Neural progenitor cell (in vitro differentiated cells): ENCODE data around the gene CD96.

Source experiments
- EZH2 ChIP-seq: fragments of 200-600 bp; sonication (generic); IDR thresholded peaks from 2 replicates; pipeline ENCODE4 v1.6.1; 2017; ENCODE audit warnings: antibody characterized with exemption, mild to moderate bottlenecking, moderate library complexity
- EZH2phosphoT487 ChIP-seq: fragments of 200-600 bp; sonication (generic); IDR thresholded peaks from 2 replicates; pipeline ENCODE4 v1.6.1; 2017; ENCODE audit warnings: antibody characterized with exemption
- TF ChIP-seq, protein P1 (sequence below): fragments of 200-600 bp; sonication (generic); IDR thresholded peaks from 2 replicates; pipeline ENCODE4 v1.5.1; 2017; ENCODE audit warnings: antibody characterized with exemption, mild to moderate bottlenecking

DNA sequence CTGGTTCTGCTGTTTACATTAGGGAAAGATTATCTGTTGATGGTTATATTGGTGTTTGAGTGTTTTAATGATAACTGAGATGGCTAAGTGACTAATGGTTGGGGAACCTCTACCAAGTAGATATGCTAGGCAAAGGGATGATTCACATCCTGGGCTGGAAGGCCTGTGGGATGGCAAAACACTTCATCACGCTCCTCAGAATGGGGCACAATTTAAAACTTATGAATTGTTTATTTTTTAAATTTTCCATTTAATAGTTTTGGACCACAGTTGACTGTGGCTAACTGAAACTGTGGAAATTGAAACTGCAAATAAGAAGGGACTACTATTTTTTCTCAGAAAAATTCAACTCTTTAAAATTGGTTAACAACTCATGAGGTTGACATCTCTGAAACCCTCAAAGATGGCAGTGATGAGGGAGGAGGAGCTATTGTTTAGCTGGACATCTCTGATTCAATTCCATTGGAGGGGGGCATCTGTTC, 153.7 kb downstream of the CD96 start:
- TF ChIP-seq, protein P1, sequence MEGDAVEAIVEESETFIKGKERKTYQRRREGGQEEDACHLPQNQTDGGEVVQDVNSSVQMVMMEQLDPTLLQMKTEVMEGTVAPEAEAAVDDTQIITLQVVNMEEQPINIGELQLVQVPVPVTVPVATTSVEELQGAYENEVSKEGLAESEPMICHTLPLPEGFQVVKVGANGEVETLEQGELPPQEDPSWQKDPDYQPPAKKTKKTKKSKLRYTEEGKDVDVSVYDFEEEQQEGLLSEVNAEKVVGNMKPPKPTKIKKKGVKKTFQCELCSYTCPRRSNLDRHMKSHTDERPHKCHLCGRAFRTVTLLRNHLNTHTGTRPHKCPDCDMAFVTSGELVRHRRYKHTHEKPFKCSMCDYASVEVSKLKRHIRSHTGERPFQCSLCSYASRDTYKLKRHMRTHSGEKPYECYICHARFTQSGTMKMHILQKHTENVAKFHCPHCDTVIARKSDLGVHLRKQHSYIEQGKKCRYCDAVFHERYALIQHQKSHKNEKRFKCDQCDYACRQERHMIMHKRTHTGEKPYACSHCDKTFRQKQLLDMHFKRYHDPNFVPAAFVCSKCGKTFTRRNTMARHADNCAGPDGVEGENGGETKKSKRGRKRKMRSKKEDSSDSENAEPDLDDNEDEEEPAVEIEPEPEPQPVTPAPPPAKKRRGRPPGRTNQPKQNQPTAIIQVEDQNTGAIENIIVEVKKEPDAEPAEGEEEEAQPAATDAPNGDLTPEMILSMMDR, result no peak
- TF ChIP-seq EZH2, result no peak
- TF ChIP-seq EZH2phosphoT487, result no peak
